HG02759 (cell line): ENCODE data around the gene YAF2.
"Not testable (repeated sequence)": the region's sequence is repeated elsewhere in the genome, so short reads cannot be mapped to it uniquely, and the experiment has no call there.

ENCODE experiments used
- ATAC-seq: cut with Tn5 transposase; IDR thresholded peaks from one replicate; pipeline ENCODE4 v1.9.1; 2021; ENCODE audit warnings: mild to moderate bottlenecking, moderate library complexity; ENCODE audit not compliant: unreplicated experiment

The YAF2 gene

DNA sequence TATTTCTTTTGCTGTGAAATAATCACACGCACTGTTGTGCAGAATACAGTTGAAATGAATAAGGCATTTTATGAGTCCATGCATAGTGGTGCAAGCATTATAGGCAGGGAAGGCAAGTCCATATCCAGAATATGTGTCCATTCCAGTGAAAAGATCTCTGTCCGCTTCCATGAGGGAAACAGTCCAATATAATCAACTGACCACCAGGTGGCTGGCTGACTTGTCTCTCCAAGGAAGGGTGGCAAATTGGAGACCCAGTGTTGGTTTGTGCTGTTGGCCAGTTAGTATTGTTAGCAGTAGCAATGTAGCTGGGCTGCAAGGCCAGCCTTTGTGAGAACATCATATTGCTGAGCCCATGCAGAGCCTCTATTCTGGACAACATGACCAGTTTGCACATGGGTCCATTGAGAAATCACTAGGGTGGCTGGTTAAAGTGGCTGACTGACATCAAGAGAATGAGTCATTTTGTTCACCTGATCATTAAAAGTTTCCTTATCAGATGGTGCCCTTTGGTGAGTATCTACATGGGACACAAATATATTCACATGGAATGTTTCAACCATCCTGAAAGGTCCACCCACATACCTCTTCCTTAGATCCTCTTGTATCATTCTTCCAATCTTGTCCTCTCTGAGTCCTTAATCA is 17.3 kb upstream of the YAF2 start:
- ATAC-seq, result no peak

- ATAC-seq, result not testable (repeated sequence)
These were observed 14.6 kb upstream of the YAF2 start for GRCh38 chr12:42252645-42253044.

GRCh38 chr12:42249033-42249432 is 11.0 kb upstream of the YAF2 start:
- ATAC-seq, result not testable (repeated sequence)

GRCh38 chr12:42240131-42240750 is 2.2 kb upstream of the YAF2 start:
- no peak for ATAC-seq

DNA sequence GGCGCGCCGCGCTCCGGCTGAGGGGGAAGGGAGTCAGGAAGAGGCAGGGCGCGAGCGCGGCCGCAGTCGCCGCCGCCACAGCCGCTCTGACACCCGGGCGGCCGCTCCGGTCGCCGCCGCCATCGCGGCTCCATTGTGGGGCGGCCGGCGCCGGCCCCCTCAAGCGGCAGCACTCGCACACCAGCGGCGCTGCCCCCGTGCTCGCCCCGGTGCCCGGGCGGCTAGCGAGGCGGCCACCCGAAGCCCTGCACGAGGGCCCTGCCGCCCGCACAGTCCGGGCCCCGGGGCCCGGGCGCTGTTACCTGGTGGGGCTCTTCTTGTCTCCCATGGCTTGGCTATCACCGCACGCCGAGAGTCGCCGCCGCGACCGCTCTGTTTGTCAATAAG is 202 bp downstream of the YAF2 start:
- ATAC-seq, result peak; percentile 34

DNA sequence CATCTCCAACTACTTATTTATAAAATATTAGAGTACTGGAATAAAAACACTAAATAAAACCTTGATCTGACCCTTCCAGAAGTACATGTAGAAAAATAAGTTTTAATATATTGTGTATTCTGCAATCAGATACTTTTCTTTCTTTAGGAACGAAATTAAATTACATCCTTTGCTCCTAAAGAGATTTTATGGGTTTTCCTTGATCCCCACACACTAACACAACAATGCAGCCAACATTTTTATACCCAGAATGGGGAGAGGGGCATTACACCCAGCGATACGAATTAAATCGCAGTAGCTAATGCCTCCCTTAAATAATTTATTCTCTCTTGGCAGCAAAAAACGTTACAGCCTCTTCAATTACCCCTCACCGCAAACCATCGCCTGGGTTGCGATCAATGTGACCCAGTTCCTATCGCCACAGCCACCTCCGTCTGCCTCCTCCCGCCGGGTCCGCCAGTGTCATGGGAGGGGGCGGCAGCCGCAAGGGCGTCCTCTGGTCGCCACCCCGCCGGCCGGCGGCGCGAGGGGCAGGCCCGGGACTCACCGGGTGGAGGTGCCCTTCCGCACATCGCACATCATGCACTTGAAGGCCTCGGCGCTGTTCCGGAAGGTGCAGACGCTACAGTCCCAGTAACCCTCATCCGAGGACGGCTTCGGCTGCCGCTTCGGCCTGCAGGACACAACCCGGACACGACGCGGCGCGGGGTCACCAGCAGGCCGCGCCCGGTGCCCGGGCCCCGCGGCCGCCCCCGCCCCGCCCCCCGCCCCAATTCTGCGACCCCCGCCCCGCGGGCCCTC is 796 bp downstream of the YAF2 start:
- ATAC-seq, result peak; percentile 81

DNA sequence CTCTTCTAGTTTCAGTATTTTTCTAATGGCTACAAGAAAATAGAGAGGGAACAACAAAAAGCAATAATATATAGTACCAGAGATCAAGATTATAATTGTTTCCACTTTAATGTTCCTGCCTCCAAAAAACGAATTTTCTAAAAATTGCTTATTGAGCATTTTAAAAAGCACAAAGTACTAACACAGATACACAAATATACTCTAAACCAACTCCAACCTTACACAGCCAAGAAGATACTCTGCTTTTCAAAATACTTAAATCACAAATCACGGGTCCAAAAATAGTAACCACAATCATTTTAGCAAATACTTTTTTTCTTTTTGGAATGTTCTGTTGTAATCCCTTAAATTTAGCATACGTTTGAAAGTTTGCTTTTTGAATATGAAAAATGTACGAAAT is 2.0 kb downstream of the YAF2 start:
- no peak for ATAC-seq

DNA sequence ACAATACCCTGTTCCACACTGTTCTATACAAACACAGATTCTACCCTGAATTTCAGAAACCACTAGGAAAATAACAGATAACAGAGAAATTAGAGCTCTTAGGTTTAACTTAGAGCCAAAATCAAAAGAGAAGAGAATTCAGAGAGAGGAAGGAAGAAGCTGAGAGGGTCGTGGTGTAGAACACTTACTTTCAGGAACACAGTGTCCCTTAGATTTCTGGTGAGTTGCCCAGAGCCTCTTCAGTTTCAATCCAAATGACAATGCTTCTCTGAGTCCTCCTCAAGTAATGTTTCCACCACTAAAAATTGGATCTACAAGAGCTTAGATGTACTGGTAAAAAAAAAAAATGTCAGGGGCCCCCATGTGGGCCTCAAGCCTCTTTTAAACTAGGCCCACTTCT is 2.6 kb downstream of the YAF2 start:
- no peak for ATAC-seq

DNA sequence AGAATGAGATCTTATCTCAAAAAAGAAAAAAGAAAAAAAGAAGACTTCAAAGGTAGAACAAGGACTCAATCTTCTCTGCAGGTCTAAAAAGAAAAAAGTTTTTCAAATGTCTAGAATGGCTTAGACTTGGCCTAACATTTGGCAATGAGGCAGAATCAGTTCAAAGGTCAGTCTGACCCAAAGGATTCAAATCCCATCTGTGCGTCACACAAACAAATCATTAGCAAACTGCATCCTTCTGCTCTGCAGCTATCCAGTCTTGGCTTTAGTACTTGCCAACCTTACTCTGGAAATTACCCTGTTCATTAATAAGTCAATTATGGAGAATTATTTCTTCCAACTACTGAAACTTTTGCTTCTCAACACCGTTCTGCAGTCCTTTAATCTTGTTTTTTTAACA is 3.1 kb downstream of the YAF2 start:
- ATAC-seq, result no peak

DNA sequence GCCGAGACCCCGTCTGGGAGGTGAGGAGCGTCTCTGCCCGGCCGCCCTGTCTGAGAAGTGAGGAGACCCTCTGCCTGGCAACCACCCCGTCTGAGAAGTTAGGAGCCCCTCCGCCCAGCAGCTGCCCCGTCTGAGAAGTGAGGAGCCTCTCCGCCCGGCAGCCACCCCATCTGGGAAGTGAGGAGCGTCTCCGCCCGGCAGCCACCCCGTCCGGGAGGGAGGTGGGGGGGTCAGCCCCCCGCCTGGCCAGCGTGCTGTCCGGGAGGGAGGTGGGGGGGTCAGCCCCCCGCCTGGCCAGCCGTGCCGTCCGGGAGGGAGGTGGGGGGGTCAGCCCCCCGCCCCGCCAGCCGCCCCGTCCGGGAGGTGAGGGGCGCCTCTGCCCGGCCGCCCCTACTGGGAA is 10.5 kb downstream of the YAF2 start:
- ATAC-seq, result not testable (repeated sequence)

- not testable (repeated sequence) for ATAC-seq
These were observed 13.5 kb downstream of the YAF2 start for GRCh38 chr12:42224501-42224900.

- ATAC-seq, result no peak
These were observed 15.3 kb downstream of the YAF2 start for GRCh38 chr12:42222724-42223123.

GRCh38 chr12:42221726-42222125 is 16.3 kb downstream of the YAF2 start:
- ATAC-seq, result no peak

- ATAC-seq, result no peak
These were observed 20.4 kb downstream of the YAF2 start for GRCh38 chr12:42217656-42218055.

GRCh38 chr12:42216737-42217136 is 21.3 kb downstream of the YAF2 start:
- ATAC-seq, result no peak

- ATAC-seq, result not testable (repeated sequence)
These were observed 22.3 kb downstream of the YAF2 start for GRCh38 chr12:42215759-42216158.

DNA sequence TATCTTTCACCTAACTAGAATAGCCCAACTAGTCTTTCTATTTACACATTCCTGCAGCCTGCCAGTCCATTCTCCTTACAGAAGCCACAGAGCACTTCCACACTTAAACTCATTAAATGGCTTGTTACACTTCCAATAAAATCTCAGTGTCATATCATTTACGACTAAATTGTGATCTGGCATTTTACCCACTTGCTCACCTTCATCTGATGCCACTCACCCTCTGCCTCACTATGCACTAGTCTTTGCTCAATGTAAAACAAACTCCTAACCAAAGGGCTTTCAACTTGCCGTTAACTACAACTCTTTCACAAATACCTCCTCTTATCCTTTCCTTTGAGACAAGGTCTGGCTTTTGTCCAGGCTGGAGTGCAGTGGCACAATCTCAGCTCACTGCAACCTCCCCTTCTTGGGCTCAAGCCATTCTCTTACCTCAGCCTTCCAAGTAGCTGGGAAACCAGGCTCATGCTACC is 24.1 kb downstream of the YAF2 start:
- ATAC-seq, result no peak

- ATAC-seq, result peak; percentile 54
These were observed 25.0 kb downstream of the YAF2 start for GRCh38 chr12:42213023-42213422.

DNA sequence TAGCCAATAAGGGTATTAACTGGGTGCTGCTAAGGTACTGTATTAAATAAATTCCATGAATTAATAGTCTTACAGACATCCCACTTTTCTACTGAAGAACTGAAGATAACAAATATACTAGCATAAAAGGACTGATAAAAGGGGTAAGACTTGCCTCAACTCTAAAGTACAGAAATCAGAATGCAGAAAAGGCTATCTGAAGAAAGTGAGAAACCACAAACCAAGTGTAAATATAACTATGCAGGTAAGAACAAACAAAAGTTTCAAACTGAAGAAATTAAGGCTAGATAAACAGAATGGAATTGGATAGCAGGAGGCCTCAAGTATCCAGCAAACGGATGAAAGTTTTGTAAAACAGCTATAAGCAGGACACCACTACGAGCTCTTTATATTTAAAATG is 29.5 kb downstream of the YAF2 start:
- no peak for ATAC-seq

GRCh38 chr12:42204819-42205218 is 33.2 kb downstream of the YAF2 start:
- ATAC-seq, result no peak

- no peak for ATAC-seq
These were observed 33.7 kb downstream of the YAF2 start for GRCh38 chr12:42204362-42204761.

DNA sequence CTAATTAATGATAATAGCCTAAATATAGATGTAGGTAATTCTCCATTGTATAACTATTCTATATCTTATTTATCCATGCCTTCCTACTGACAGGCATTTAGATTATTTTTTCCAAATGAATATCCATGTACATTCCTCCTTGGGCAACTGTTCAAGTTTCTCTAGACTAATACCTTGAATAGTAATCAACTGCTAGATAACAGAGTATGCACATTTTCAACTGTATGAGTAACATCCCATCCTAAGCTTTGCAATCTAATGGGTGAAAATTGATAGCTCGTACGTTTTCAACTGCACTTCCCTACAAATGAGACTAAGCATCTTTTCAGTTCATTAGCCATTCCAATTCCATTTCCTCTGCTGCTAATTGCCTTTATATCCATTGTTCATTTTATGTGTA is 37.0 kb downstream of the YAF2 start:
- no peak for ATAC-seq
